ENCODE results near the gene PDZD7.

The PDZD7 gene

GRCh38 chr10:101005361-101005760, 25.6 kb downstream of the PDZD7 start:
- DNase-seq (ENCODE audit: insufficient read length, low spot score) (no peak), FAIRE-seq (no peak)

- no peak for DNase-seq (ENCODE audit: insufficient read length, low spot score)
- no peak for FAIRE-seq
Observed at GRCh38 chr10:101003639-101004206, 27.2 kb downstream of the PDZD7 start.

- FAIRE-seq (no peak), DNase-seq (ENCODE audit: insufficient read length, low spot score) (no peak)
Observed at GRCh38 chr10:101002456-101002855, 28.5 kb downstream of the PDZD7 start.

- DNase-seq (ENCODE audit: insufficient read length, low spot score) (no peak), FAIRE-seq (no peak)
Observed at GRCh38 chr10:101001659-101002035, 29.3 kb downstream of the PDZD7 start.

GRCh38 chr10:101000915-101001658, 29.8 kb downstream of the PDZD7 start:
- FAIRE-seq = no peak

GRCh38 chr10:101000127-101000914, 30.6 kb downstream of the PDZD7 start:
- DNase-seq (ENCODE audit: insufficient read length, low spot score) = peak; percentile 34
- FAIRE-seq = peak; percentile 44

More at GRCh38 chr10:101000915-101001658, 29.8 kb downstream of the PDZD7 start:
- no peak for DNase-seq (ENCODE audit: insufficient read length, low spot score)

- DNase-seq (ENCODE audit: insufficient read length, low spot score) (no peak), FAIRE-seq (no peak)
Observed at GRCh38 chr10:100999742-101000126, 31.2 kb downstream of the PDZD7 start, which contains the start of gene LZTS2. TSS of gene LZTS2 (plus strand) at chr10:100999808. CDS start at chr10:101002539, 2,731 bp downstream.

- DNase-seq (ENCODE audit: insufficient read length, low spot score) = peak; percentile 97
- peak; percentile 84 for FAIRE-seq
Observed at GRCh38 chr10:100998991-100999741, 31.8 kb downstream of the PDZD7 start.

- FAIRE-seq = no peak
Observed at GRCh38 chr10:100998183-100998990, 32.5 kb downstream of the PDZD7 start.

GRCh38 chr10:100997360-100998182, 33.4 kb downstream of the PDZD7 start:
- FAIRE-seq = peak; percentile 23
- DNase-seq (ENCODE audit: insufficient read length, low spot score) = peak; percentile 84

More at GRCh38 chr10:100998183-100998990, 32.5 kb downstream of the PDZD7 start:
- DNase-seq (ENCODE audit: insufficient read length, low spot score) = peak; percentile 83

- FAIRE-seq (no peak), DNase-seq (ENCODE audit: insufficient read length, low spot score) (peak; percentile 43)
Observed at GRCh38 chr10:100996678-100997359, 34.1 kb downstream of the PDZD7 start.

GRCh38 chr10:100995181-100995580, 35.7 kb downstream of the PDZD7 start:
- FAIRE-seq = no peak
- no peak for DNase-seq (ENCODE audit: insufficient read length, low spot score)

- FAIRE-seq (no peak), DNase-seq (ENCODE audit: insufficient read length, low spot score) (no peak)
Observed at GRCh38 chr10:100993986-100994708, 36.8 kb downstream of the PDZD7 start.

- no peak for DNase-seq (ENCODE audit: insufficient read length, low spot score)
- no peak for FAIRE-seq
Observed at GRCh38 chr10:100989088-100989487, 41.8 kb downstream of the PDZD7 start.

GRCh38 chr10:100988166-100988565, 42.8 kb downstream of the PDZD7 start:
- FAIRE-seq = no peak
- no peak for DNase-seq (ENCODE audit: insufficient read length, low spot score)

GRCh38 chr10:100987685-100988049, 43.3 kb downstream of the PDZD7 start:
- no peak for FAIRE-seq
- no peak for DNase-seq (ENCODE audit: insufficient read length, low spot score)

- peak; percentile 99 for FAIRE-seq
Observed at GRCh38 chr10:100986952-100987684, 43.8 kb downstream of the PDZD7 start, which contains the start of the genes MRPL43 and TWNK. TSS of gene MRPL43 (minus strand) at chr10:100987497. CDS start at chr10:100987443, 54 bp downstream. TSS of gene TWNK (plus strand) at chr10:100987543. CDS start at chr10:100988211, 668 bp downstream.

More at GRCh38 chr10:100986952-100987684, 43.8 kb downstream of the PDZD7 start, which contains the start of the genes MRPL43 and TWNK:
- DNase-seq (ENCODE audit: insufficient read length, low spot score) = peak; percentile 86
